Measurements from ENCODE around the gene PRTG. TPM values are rescaled to one million over a fixed set of nuclear protein-coding genes. Genes with fewer than 3 reads are reported as not detected.

The PRTG gene
- total RNA-seq, 1 donor, result 0.45 TPM

- peak; percentile 67 for DNase-seq (ENCODE audit: low read depth)
- H3K4me3 ChIP-seq (ENCODE audit: low read depth, low read length), result no peak overlapping the region
- no peak for TF ChIP-seq CTCF (IDR thresholded peaks at IDR 0.05; ENCODE audit: insufficient read depth, low read length)
These were observed 93.9 kb downstream of the PRTG start for GRCh38 chr15:55649058-55649423.

DNA sequence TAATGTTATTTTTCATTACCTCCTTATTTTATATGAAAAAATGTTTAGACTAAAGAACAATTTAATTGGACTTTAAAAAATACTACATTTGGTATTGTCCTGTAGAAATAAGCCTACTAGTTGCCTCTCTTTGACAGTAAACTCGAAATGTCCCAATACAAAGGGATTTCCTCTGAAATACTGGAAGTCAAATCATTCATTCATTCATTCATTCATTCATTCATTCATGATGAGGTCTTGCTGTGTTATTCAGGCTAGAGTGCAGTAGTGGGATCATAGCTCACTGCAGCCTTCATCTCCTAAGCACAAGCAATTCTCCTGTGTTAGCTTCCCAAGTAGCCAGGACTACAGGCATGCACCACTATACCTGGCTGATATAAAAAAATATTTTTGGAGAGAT is 104.2 kb downstream of the PRTG start:
- DNase-seq (ENCODE audit: low read depth), result no peak
- no peak for TF ChIP-seq CTCF (IDR thresholded peaks at IDR 0.05; ENCODE audit: insufficient read depth, low read length)
- H3K4me3 ChIP-seq (ENCODE audit: low read depth, low read length), result no peak overlapping the region

DNA sequence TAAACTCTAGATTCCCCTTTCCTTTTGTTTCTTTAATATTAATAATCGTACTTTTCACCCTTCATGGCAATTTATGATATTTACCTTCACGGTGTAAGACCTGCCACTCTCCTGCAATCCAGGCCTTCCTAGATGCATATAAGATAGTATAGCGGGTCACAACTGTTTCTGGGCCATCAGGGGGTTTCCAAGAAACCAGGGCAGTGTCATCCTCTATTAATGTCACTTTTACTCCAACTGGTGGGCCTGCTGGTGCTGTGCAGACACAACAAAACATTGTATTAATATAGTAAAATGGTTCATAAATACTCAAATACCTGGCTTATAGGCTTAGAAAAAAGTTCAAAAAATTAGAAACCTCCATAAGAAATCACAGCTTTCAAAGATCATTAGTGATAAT is 105.9 kb downstream of the PRTG start:
- no peak for DNase-seq (ENCODE audit: low read depth)
- TF ChIP-seq CTCF (IDR thresholded peaks at IDR 0.05; ENCODE audit: insufficient read depth, low read length), result no peak
- H3K4me3 ChIP-seq (ENCODE audit: low read depth, low read length), result no peak overlapping the region

DNA sequence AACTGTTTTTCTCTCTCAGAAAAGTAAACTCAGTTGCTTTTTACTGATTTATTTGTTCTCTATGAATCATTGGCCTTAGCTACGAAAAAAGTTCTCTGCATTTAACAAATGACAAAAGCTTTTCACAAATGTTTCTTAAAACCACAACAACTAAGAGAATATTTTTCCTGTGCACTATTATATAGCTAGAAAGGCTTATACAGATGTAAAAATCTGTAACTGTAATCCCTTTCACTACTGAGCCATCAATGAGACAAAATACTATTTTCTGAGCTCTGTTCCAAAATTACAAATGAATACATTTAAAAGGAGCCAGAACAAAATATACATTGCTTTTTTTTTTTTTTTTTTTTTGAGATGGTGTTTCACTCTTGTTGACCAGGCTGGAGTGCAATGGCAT is 109.2 kb downstream of the PRTG start:
- H3K4me3 ChIP-seq (ENCODE audit: low read depth, low read length), result no peak overlapping the region
- DNase-seq (ENCODE audit: low read depth), result no peak
- no peak for TF ChIP-seq CTCF (IDR thresholded peaks at IDR 0.05; ENCODE audit: insufficient read depth, low read length)

GRCh38 chr15:55632434-55632833 is 110.5 kb downstream of the PRTG start:
- H3K4me3 ChIP-seq (ENCODE audit: low read depth, low read length), result no peak overlapping the region
- no peak for DNase-seq (ENCODE audit: low read depth)
- no peak for TF ChIP-seq CTCF (IDR thresholded peaks at IDR 0.05; ENCODE audit: insufficient read depth, low read length)

DNA sequence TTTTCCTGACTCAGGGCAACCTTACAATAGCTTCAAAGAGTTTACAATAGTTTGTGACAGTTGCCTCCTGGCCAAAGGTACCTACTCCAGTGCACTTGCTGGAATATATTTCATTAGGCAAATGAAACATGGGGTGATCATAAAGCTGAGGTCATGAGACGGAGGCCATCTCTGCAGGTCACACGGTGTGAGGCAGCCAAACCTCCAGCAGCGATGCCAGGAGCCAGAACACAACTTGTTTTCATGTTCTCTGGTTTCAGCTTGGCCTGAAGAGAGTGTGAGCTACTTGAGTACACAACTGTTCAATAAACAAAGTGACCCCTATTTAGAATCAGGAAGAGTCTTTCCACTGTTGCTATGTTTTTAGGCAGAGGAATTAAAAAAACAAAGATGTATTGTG is 112.1 kb downstream of the PRTG start:
- no peak for TF ChIP-seq CTCF (IDR thresholded peaks at IDR 0.05; ENCODE audit: insufficient read depth, low read length)
- no peak overlapping the region for H3K4me3 ChIP-seq (ENCODE audit: low read depth, low read length)
- DNase-seq (ENCODE audit: low read depth), result no peak

GRCh38 chr15:55628369-55628730 is 114.6 kb downstream of the PRTG start:
- peak; percentile 5 for DNase-seq (ENCODE audit: low read depth)
- H3K4me3 ChIP-seq (ENCODE audit: low read depth, low read length), result no peak overlapping the region
- no peak for TF ChIP-seq CTCF (IDR thresholded peaks at IDR 0.05; ENCODE audit: insufficient read depth, low read length)

Measured in fibroblast of the aortic adventitia (primary cell).